GM18498 (cell line): Measurements from ENCODE around the gene NDUFB2.
"Not testable (repeated sequence)": the region's sequence is repeated elsewhere in the genome, so short reads cannot be mapped to it uniquely, and the experiment has no call there.

Source experiments
- ATAC-seq: cut with Tn5 transposase; IDR thresholded peaks from one replicate; pipeline ENCODE4 v1.9.1; 2021; ENCODE audit warnings: mild to moderate bottlenecking, moderate library complexity; ENCODE audit not compliant: unreplicated experiment

The NDUFB2 gene

DNA sequence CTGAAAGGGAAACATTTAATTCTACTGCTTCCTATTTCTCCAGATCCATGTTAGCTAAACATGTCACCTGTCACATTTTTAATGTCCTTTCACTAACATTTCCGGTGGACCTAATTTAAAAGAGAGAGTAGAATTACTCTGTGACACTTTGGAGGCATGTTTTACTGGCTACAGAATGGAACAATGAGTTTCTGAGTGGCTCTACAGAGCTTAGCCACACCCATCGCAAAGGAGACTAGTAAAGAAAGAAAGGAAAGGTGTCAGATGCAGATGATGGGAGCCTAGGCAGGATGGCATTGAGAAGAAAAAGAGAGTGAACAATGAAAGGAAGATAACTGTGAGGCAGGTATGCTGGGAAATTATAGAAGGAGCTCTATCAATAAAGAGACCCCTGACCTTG is 35.9 kb downstream of the NDUFB2 start:
- no peak for ATAC-seq

DNA sequence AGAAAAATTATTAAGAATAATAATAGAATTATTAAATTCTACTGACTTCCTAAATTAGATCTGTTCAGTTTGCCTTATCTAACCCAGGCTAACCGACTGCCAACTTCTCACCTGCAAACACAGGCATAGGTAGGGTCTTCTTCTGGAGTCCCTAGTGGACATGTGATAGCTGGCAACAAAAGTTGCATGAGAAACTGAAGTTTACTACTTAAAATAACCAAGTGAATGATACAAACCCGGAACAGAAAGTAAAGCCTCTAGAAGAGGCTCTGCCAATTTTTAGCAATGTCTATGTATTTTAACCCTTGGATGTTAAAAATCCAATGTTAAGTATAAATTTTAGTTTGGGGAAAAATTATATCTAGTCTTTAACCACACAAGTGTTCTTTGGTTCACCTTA is 37.6 kb downstream of the NDUFB2 start:
- no peak for ATAC-seq

DNA sequence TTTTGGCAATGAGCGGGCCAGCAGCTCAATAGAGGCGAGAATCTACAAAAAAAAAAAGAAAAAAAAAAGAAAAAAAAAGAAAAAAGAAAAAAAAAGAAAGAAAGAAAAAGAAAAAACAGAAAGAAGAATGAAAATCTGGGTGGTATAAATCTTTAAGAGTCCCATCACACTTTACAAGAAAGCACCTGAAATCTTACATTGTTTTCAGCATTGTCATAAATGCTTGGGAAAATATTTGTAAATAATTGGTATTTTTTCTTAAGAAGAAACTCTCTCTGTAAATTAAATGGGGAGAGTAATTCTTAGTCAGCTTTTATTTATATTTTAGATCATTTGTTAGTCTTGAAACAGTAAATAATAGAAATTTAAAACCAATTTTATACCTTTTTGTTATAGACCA is 38.2 kb downstream of the NDUFB2 start:
- ATAC-seq: no peak

DNA sequence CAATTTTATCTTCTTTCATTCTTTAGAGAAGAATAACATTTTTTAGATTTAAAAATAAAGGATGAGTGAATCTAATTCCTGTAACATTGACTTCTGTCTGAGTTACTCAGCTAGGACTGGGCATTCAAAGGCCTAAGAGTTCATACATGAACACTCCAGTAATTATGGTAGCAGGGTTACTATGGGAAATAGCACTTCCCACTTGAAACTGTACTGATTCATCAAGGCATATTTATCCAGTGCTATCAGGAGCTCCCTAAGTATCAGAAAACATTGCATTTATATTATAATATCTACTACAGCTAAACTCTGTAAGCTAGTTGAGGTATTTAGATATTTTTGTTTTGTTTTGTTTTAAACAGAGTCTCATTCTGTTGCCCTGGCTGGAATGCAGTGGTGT is 41.8 kb downstream of the NDUFB2 start:
- ATAC-seq: no peak

DNA sequence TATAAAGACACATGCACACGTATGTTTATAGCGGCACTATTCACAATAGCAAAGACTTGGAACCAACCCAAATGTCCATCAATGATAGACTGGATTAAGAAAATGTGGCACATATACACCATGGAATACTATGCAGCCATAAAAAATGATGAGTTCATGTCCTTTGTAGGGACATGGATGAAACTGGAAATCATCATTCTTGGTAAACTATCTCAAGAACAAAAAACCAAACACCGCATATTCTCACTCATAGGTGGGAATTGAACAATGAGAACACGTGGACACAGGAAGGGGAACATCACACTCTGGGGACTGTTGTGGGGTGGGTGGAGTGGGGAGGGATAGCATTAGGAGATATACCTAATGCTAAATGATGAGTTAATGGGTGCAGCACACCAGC is 46.7 kb downstream of the NDUFB2 start:
- ATAC-seq: not testable (repeated sequence)

DNA sequence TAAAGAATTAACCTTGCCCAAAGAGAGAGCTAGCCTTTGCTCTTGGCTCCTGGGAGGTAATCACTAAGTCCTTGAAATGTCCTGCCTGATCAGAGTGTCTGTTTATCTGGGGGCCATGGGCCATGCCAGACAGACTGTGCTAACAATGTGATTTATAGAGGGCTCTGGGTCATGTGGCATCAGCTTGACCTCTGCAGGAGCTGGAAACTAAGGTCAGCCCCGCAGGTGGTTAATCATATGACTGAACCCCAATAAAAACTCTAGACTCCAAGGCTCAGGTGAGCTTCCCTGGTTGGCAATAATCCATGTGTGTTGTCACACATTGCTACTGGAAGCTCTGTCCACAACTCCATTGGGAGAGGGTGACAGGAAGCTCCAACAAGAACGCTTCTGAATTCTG is 47.5 kb downstream of the NDUFB2 start:
- no peak for ATAC-seq

DNA sequence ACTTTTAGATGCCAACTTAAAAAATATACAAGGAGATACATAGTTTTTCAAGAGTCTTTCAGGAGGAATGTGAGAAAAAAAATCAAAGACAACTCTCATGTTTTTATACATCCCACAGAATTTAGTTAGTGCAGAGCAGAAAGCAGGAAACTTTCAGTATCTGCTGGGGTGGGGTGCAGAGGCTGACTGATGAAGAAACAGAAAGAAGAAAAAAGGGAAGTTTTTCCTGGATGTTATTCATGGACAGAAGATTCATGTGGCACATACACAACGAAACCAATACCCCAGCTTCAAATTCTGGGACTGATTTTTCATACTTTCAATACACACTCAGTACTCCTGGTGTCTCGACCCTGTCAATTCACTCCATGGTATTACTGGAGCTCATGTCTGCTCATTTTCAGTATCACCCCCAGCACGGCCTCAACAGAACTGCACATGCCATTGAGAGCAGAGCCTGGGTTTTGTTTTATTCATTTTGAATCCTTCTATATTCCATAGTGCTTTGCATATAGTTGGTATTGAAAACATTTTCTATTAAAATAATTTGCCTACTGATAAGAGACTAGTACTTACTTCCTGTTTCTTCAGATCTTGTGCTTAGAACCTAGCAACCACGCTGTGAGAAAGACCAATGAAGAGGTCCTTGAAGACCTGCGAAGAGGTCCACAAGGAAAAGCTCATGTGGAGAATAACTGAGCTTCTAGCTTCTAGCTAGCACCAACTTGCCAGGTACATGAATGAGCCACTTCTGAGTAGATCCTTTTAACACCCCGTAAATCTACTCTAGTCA is 49.0 kb downstream of the NDUFB2 start:
- no peak for ATAC-seq

DNA sequence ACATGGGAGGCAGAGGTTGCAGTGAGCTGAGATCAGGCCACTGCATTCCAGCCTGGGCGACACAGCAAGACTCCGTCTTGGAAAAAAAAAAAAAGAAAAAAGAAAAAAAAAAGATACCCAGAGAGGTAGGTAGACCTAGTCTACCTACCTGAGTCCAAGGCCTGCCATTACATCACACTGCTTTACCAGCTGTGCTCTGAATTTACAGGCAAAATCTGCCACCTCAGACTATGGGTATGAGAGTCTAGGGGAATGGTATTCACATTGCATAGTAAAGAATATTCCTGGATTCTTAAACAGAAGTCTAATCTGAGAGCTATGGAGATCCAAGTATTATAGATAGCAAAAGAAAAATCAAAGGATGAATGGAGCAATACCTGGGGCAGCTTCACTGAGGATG is 50.2 kb downstream of the NDUFB2 start:
- ATAC-seq: no peak

DNA sequence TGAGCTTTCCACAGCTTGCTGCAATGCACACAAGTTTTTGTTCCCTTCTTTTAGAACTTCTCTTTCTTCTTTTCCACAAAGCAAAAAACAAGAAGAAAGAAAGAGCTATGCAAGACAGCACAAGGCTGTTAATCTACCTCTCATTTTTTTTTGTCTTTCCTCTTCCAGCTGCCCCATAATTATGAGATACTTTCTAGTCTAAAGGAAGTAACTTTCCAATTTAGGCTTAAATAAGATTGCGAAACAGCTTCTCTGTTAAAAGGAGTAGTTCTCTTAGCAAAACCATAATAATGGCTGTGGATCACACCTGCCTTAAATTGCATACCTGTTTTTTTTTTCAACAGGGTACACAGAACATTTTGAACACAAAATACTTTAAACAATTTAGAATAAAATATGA is 56.0 kb downstream of the NDUFB2 start:
- no peak for ATAC-seq

DNA sequence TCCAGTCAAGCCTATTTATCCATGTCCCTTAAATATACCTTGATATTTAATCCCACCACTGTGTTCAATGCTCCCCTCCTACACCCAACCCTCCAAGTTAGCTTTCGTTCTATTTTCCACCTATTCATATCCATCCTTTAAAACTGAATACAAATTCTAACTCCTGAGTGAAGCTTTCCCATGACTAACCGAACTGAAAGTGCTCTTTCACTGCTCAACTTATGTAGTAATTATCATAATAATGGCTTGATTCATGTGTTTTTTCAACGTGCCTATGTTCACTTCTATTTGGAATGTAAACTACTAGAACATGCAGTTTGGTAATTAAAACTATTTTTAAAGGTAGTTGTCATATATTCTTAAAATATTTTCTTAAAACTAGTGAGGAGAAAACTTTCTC is 58.0 kb downstream of the NDUFB2 start:
- no peak for ATAC-seq
